Left colon (tissue), 2 donors: ENCODE measurements around the gene SIGLEC6. TPM values are rescaled to one million over a fixed set of nuclear protein-coding genes. Genes with fewer than 3 reads are reported as not detected.
A peak's percentile ranks its signal among the peaks of the same experiment; 100 is the strongest.

Experiments used
- ATAC-seq: fragments of 200-7000 bp; cut with Tn5 transposase; one replicate; pipeline ENCODE4 v1.9.1; 2020; ENCODE audit warnings: mild to moderate bottlenecking, moderate library complexity
- DNase-seq, 2 donors: peaks; one replicate each; pipeline ENCODE4 v3.0.0-alpha.2; 2020
- intact Hi-C, 2 donors: fragments of 100-400 bp; cut with DNase I in 1 of 2; cut with micrococcal nuclease in 1 of 2; formaldehyde crosslinking; loops; one replicate each; pipeline versions ENCODE4 v1.11.2 to v1.14.0; 2022; cut with DNase I, micrococcal nuclease
- total RNA-seq, 2 donors: library from RNA; stranded (reverse); fragmentation: NEBNext Ultra II Directional; extraction: Animal tissue kit (Norgen Biotek cat#: 25700); gene quantifications; one replicate each; pipeline ENCODE4 v1.2.1, GENCODE V29; 2021
- donor health status: DM: no; HTN: no; CAD: no.
- donor health status: DM: yes; HTN: yes; CAD: no.

SIGLEC6 gene
- total RNA-seq, 2 donors from 2014 or later, result 0.85 to 2.7 TPM

GRCh38 chr19:51488491-51488890 is 43.0 kb downstream of the SIGLEC6 start:
- DNase-seq (no peak), ATAC-seq (no peak)
- intact Hi-C loops, result no loop called here

GRCh38 chr19:51485960-51486660 is 45.4 kb downstream of the SIGLEC6 start:
- DNase-seq (no peak), ATAC-seq (no peak)
- intact Hi-C loops, result no loop called here

- no peak for ATAC-seq
- DNase-seq, result no peak
- intact Hi-C loops, result no loop called here
These were observed 50.9 kb downstream of the SIGLEC6 start for GRCh38 chr19:51480590-51480989.

- no peak for DNase-seq
- ATAC-seq, result no peak
- intact Hi-C loops, result no loop called here
These were observed 51.7 kb downstream of the SIGLEC6 start for GRCh38 chr19:51479531-51480331.

- no peak for ATAC-seq
- peak in 1 of 2 donors; percentile 46 for DNase-seq
- intact Hi-C loops, result no loop called here
These were observed 52.9 kb downstream of the SIGLEC6 start, which contains the start of gene CEACAM18 for GRCh38 chr19:51478381-51479234. Gene CEACAM18 (plus strand): TSS chr19:51478539.

GRCh38 chr19:51477344-51477743 is 54.1 kb downstream of the SIGLEC6 start:
- no peak for ATAC-seq
- intact Hi-C loops, result no loop called here
- DNase-seq, result no peak

- no peak for ATAC-seq
- no peak for DNase-seq
- intact Hi-C loops, result no loop called here
These were observed 55.3 kb downstream of the SIGLEC6 start for GRCh38 chr19:51476164-51476563.

- ATAC-seq (peak; percentile 59), DNase-seq (peak; percentile 45 to 88)
- intact Hi-C loops, result loop anchor here in 1 of 2 donors (5.0 kb wide), 1 partner anchor 184 kb away; no protein-coding TSS in a partner anchor
These were observed 58.3 kb downstream of the SIGLEC6 start for GRCh38 chr19:51473009-51473707.

- ATAC-seq (no peak), DNase-seq (no peak)
- intact Hi-C loops, result loop anchor here in 1 of 2 donors (5.0 kb wide), 1 partner anchor 185 kb away; no protein-coding TSS in a partner anchor
These were observed 58.9 kb downstream of the SIGLEC6 start for GRCh38 chr19:51472607-51473006.

GRCh38 chr19:51471527-51471926 is 59.9 kb downstream of the SIGLEC6 start:
- intact Hi-C loops, result loop anchor here in 1 of 2 donors (5.0 kb wide), 1 partner anchor 186 kb away; no protein-coding TSS in a partner anchor
- DNase-seq, result no peak
- no peak for ATAC-seq

- intact Hi-C loops, result loop anchor here in 1 of 2 donors (5.0 kb wide), 1 partner anchor 186 kb away; no protein-coding TSS in a partner anchor
- ATAC-seq, result no peak
- DNase-seq, result no peak
These were observed 60.5 kb downstream of the SIGLEC6 start for GRCh38 chr19:51470966-51471365.

- no peak for DNase-seq
- no peak for ATAC-seq
These were observed 61.8 kb downstream of the SIGLEC6 start for GRCh38 chr19:51469629-51470028.

GRCh38 chr19:51469162-51469561 is 62.3 kb downstream of the SIGLEC6 start:
- ATAC-seq (no peak), DNase-seq (no peak)
- intact Hi-C loops, result no loop called here

More at GRCh38 chr19:51469629-51470028, 61.8 kb downstream of the SIGLEC6 start:
- intact Hi-C loops, result loop anchor here in 1 of 2 donors (5.0 kb wide), 1 partner anchor 188 kb away; no protein-coding TSS in a partner anchor

- ATAC-seq (no peak), DNase-seq (no peak)
- intact Hi-C loops, result no loop called here
These were observed 62.9 kb downstream of the SIGLEC6 start for GRCh38 chr19:51468545-51468920.

GRCh38 chr19:51467864-51468544 is 63.5 kb downstream of the SIGLEC6 start:
- ATAC-seq, result no peak

More at GRCh38 chr19:51467864-51468544, 63.5 kb downstream of the SIGLEC6 start:
- intact Hi-C loops, result no loop called here
- DNase-seq, result no peak
